HG03439 (cell line): ENCODE data around the gene TTC27.
"Not testable (repeated sequence)": the region's sequence is repeated elsewhere in the genome, so short reads cannot be mapped to it uniquely, and the experiment has no call there.

ENCODE experiments used
- ATAC-seq: cut with Tn5 transposase; IDR thresholded peaks from one replicate; pipeline ENCODE4 v1.9.1; 2021; ENCODE audit warnings: mild to moderate bottlenecking, moderate library complexity; ENCODE audit not compliant: unreplicated experiment

Gene TTC27

GRCh38 chr2:32844253-32844652, 216.4 kb downstream of the TTC27 start:
- no peak for ATAC-seq

- ATAC-seq, result not testable (repeated sequence)
Measured at GRCh38 chr2:32846274-32846673, 218.4 kb downstream of the TTC27 start.

GRCh38 chr2:32847734-32848133, 219.9 kb downstream of the TTC27 start:
- ATAC-seq, result no peak

- no peak for ATAC-seq
Measured at GRCh38 chr2:32849456-32850194, 221.8 kb downstream of the TTC27 start.

GRCh38 chr2:32851777-32852439, 224.1 kb downstream of the TTC27 start:
- no peak for ATAC-seq

- no peak for ATAC-seq
Measured at GRCh38 chr2:32852856-32853255, 225.0 kb downstream of the TTC27 start.

GRCh38 chr2:32856891-32857290, 229.0 kb downstream of the TTC27 start:
- no peak for ATAC-seq

DNA sequence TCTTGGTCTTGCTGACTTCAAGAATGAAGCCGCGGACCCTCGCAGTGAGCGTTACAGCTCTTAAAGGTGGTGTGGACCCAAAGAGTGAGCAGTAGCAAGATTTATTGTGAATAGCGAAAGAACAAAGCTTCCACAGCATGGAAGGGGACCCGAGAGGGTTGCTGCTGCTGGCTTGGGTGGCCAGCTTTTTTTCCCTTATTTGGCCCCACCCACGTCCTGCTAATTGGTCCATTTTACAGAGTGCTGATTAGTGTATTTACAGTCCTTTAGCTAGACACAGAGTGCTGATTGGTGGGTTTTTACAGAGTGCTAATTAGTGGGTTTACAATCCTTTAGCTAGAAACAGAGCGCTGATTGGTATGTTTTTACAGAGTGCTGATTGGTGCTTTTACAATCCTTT, 230.9 kb downstream of the TTC27 start:
- ATAC-seq, result no peak

DNA sequence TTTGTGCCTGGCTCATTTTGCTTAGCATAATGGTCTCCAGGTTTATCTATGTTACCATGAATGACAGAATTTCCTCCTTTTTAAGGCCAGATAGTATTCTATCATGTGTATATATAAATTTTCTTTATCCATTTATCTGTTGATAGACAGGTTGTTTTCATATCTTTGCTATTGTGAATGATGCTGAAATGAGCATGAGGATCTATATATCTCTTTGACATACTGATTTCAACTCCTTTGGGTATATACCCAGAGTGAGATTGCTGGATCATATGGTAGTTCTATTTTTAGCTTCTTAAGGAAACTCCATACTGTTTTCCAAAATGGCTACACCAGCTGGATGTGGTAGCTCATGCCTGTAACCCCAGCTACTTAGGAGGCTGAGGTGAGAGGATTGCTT, 232.5 kb downstream of the TTC27 start:
- no peak for ATAC-seq

GRCh38 chr2:32862269-32863055, 234.6 kb downstream of the TTC27 start:
- ATAC-seq, result no peak

GRCh38 chr2:32863326-32863725, 235.5 kb downstream of the TTC27 start:
- no peak for ATAC-seq

- no peak for ATAC-seq
Measured at GRCh38 chr2:32863803-32864202, 236.0 kb downstream of the TTC27 start.

- ATAC-seq, result no peak
Measured at GRCh38 chr2:32864334-32865111, 236.7 kb downstream of the TTC27 start.

DNA sequence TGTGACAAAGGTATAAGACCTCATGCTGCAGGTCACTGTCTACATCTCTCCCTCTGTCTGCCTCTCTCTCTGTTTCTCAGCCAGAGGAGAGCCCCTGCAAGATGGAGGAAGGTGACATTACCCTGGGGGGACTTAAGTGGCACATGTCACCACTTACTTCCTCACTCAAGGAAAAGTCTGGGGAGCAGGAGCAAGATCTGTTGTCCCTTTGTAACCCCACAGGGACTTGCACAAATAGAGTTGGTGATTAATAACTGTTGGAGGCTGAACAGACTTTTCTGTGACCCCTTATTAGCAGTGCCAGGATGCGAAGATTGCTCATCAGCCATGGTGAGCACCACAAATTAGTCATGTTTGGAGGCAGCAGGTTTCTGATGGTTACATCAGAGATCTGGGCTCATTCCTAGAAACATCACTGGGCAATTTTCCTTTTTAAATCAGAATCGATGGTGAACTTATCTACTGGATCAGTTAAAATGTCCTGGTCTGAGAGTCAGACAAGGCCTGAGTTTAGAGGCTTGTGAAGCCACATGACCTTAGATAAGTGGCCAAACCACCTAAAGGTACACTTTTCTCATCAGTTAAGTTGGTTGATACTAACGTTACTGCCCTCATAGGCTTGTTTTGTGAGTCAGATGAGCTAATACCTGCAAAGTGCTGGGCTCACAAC, 237.7 kb downstream of the TTC27 start:
- no peak for ATAC-seq

DNA sequence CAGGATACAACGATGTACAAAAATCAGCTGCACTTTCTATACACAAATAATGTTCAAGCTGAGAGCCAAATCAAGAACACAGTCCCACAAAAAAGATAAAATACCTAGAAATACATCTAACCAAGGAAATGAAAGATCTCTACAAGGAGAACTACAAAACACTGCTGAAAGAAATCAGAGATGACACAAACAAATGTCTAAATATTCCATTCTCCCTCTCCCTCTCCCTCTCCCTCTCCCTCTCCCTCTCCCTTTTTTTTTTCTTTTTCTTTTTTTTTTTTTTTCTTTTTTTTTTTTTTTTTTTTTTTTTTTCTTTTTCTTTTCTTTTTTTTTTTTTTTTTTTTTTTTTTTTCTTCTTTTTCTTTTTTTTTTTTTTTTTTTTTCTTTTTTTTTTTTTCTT, 238.6 kb downstream of the TTC27 start:
- not testable (repeated sequence) for ATAC-seq
